SU-DHL-6 (cell line): Measurements from ENCODE around the gene RC3H2.
"Not testable (repeated sequence)": the region's sequence is repeated elsewhere in the genome, so short reads cannot be mapped to it uniquely, and the experiment has no call there.

Experiments
- H2AFZ ChIP-seq: fragments of 200-600 bp; sonication (generic); 2 replicates; pipeline ENCODE4 v1.6.1; 2014; ENCODE audit warnings: low read depth, mild to moderate bottlenecking, moderate library complexity, mixed read lengths, antibody characterized with exemption, low read length; ENCODE audit not compliant: severe bottlenecking
- H3F3A ChIP-seq: fragments of 200-600 bp; shearing (Covaris generic); 2 replicates; pipeline ENCODE4 v1.6.0; 2016; ENCODE audit warnings: antibody characterized with exemption, mild to moderate bottlenecking; ENCODE audit not compliant: insufficient read depth
- H3K27ac ChIP-seq: fragments of 200-600 bp; sonication (generic); 2 replicates; pipeline ENCODE4 v1.5.1; 2016; ENCODE audit warnings: low read depth, mild to moderate bottlenecking, low read length, moderate library complexity, mixed read lengths
- H3K27me3 ChIP-seq: fragments of 200-600 bp; sonication (generic), shearing (Covaris generic); 2 replicates; pipeline ENCODE4 v1.6.0; 2014; ENCODE audit warnings: mild to moderate bottlenecking, low read length
- H3K36me3 ChIP-seq: fragments of 200-600 bp; sonication (generic); 2 replicates; pipeline ENCODE4 v1.6.1; 2014; ENCODE audit warnings: mild to moderate bottlenecking, low read length, mixed read lengths
- H3K4me2 ChIP-seq: fragments of 300-600, 200-600 bp; shearing (Covaris generic), sonication (generic); 2 replicates; pipeline ENCODE4 v1.6.0; 2014; ENCODE audit warnings: low read length, low read depth, mild to moderate bottlenecking; ENCODE audit not compliant: poor library complexity, severe bottlenecking
- H3K4me3 ChIP-seq: fragments of 200-600 bp; sonication (generic); 2 replicates; pipeline ENCODE4 v1.5.1; 2014; ENCODE audit warnings: antibody characterized with exemption, low read length, mild to moderate bottlenecking, mixed read lengths; ENCODE audit not compliant: insufficient read depth, poor library complexity, severe bottlenecking
- H3K79me2 ChIP-seq: fragments of 200-600 bp; sonication (generic); 2 replicates; pipeline ENCODE4 v1.6.1; 2014; ENCODE audit warnings: mild to moderate bottlenecking, low read length, moderate library complexity; ENCODE audit not compliant: insufficient read depth
- H3K9ac ChIP-seq: fragments of 200-600 bp; sonication (generic); 2 replicates; pipeline ENCODE4 v1.7.0; 2014; ENCODE audit warnings: mild to moderate bottlenecking, low read length
- H3K9me2 ChIP-seq: fragments of 200-600 bp; sonication (generic); replicated peaks from 2 replicates; pipeline ENCODE4 v1.6.1; 2014; ENCODE audit warnings: low read length; ENCODE audit not compliant: insufficient read depth
- H3K9me3 ChIP-seq: fragments of 200-600 bp; sonication (generic); 2 replicates; pipeline ENCODE4 v1.6.1; 2014; ENCODE audit warnings: low read length, mixed read lengths; ENCODE audit not compliant: insufficient read depth
- H4K20me1 ChIP-seq: fragments of 200-600 bp; sonication (generic); 2 replicates; pipeline ENCODE4 v1.6.1; 2014; ENCODE audit warnings: low read depth, mild to moderate bottlenecking, antibody characterized with exemption, low read length, moderate library complexity, mixed read lengths
- EZH2phosphoT487 ChIP-seq: fragments of 200-600 bp; sonication (generic), shearing (Covaris generic); conservative IDR thresholded peaks from 2 replicates; pipeline ENCODE4 v1.6.1; 2018; ENCODE audit warnings: mild to moderate bottlenecking, antibody characterized with exemption, low read length, moderate library complexity, mixed read lengths
- TF ChIP-seq, protein P1 (sequence below): fragments of 200-600 bp; sonication (generic); IDR thresholded peaks from one replicate; pipeline ENCODE4 v1.5.1; 2017; ENCODE audit warnings: antibody characterized with exemption, mild to moderate bottlenecking, low read length, moderate library complexity; ENCODE audit not compliant: insufficient read depth, poor library complexity, severe bottlenecking

The RC3H2 gene

DNA sequence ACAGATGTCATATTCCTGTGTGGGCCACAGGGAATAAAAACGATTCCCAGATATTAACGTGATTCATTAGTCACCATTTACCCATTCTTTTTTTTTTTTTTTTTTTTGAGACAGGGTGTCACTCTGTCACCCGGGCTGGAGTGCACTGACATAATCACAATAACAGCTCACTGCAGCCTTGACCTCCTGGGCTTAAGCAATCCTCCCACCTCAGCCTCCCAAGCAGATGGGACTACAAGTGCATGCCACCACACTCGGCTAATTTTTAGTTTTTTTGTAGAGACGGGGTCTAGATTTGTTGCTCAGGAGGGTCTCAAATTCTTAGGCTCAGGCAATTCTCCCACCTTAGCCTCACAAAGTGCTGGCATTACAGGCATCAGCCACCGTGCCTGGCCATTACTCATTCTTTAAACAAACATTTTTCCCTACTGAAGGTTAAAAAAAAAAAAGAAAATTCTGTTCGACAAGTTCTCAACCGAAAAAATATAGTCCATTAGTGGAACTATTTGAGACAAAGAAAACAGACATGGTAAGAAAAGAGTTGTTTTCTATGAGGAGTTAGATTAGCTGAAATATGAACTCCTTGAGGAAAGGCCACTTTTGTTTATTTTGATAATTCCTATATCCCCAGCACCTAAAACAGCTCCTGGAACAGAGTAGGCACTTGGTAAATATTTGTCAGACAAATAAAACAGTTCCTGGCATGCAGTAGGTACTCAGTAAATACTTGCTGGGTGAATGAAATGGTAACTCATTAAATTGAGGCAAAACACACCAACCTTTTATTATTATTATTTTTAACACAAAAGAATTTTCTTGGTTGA is 44.6 kb downstream of the RC3H2 start:
- peaks cover 41% of the 10 kb centered on the region for H3K36me3 ChIP-seq
- H3K4me3 ChIP-seq, result no peak overlapping the region
- no peak overlapping the region for H3K27ac ChIP-seq

DNA sequence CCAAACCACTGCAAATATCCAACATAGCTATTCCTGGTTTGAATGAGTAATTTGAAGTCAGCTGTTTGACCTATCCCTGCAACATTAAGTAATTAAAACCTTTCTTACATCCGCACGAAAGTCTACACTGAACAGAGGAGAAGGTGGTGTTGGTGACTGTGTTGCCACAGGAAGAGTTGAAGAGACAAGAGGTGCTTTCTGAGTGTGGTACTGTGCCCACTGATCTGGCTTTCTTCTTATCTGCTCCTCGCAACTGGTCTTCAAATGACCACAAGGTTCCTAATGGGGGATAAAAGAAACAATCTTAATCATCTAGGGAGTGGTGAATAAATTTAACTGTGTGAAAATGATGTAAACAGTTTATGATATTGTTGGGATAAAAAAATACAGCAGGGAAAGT is 47.3 kb downstream of the RC3H2 start:
- peaks cover 4% of the 10 kb centered on the region; the same call in 1 of the 2 replicates for H3F3A ChIP-seq
- H2AFZ ChIP-seq, result no peak overlapping the region
- H4K20me1 ChIP-seq, result no peaks in the 10 kb centered on the region
- no peaks in the 10 kb centered on the region for H3K79me2 ChIP-seq
- no peak overlapping the region for H3K4me3 ChIP-seq
- no peak overlapping the region for H3K9ac ChIP-seq
- no peak overlapping the region for H3K4me2 ChIP-seq
- no peaks in the 10 kb centered on the region for H3K9me3 ChIP-seq
- no peaks in the 10 kb centered on the region for H3K27me3 ChIP-seq
- H3K36me3 ChIP-seq, result peaks cover 55% of the 10 kb centered on the region
- no peak for TF ChIP-seq EZH2phosphoT487
- TF ChIP-seq, protein P1, sequence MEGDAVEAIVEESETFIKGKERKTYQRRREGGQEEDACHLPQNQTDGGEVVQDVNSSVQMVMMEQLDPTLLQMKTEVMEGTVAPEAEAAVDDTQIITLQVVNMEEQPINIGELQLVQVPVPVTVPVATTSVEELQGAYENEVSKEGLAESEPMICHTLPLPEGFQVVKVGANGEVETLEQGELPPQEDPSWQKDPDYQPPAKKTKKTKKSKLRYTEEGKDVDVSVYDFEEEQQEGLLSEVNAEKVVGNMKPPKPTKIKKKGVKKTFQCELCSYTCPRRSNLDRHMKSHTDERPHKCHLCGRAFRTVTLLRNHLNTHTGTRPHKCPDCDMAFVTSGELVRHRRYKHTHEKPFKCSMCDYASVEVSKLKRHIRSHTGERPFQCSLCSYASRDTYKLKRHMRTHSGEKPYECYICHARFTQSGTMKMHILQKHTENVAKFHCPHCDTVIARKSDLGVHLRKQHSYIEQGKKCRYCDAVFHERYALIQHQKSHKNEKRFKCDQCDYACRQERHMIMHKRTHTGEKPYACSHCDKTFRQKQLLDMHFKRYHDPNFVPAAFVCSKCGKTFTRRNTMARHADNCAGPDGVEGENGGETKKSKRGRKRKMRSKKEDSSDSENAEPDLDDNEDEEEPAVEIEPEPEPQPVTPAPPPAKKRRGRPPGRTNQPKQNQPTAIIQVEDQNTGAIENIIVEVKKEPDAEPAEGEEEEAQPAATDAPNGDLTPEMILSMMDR, result no peak
- no peak overlapping the region for H3K27ac ChIP-seq
- H3K9me2 ChIP-seq, result no peaks in the 10 kb centered on the region

More for the DNA sequence above, 44.6 kb downstream of the RC3H2 start:
- Histone ChIP-seq H3K9me3 (no peaks in the 10 kb centered on the region), H4K20me1 (no peaks in the 10 kb centered on the region), H3K79me2 (no peaks in the 10 kb centered on the region), H3K9me2 (no peaks in the 10 kb centered on the region), H3K27me3 (no peaks in the 10 kb centered on the region), H3F3A (peaks cover 4% of the 10 kb centered on the region; the same call in 1 of the 2 replicates), H2AFZ (no peak overlapping the region), H3K4me2 (no peak overlapping the region), H3K9ac (no peak overlapping the region)
- TF ChIP-seq, protein P1, result no peak
- no peak for TF ChIP-seq EZH2phosphoT487

DNA sequence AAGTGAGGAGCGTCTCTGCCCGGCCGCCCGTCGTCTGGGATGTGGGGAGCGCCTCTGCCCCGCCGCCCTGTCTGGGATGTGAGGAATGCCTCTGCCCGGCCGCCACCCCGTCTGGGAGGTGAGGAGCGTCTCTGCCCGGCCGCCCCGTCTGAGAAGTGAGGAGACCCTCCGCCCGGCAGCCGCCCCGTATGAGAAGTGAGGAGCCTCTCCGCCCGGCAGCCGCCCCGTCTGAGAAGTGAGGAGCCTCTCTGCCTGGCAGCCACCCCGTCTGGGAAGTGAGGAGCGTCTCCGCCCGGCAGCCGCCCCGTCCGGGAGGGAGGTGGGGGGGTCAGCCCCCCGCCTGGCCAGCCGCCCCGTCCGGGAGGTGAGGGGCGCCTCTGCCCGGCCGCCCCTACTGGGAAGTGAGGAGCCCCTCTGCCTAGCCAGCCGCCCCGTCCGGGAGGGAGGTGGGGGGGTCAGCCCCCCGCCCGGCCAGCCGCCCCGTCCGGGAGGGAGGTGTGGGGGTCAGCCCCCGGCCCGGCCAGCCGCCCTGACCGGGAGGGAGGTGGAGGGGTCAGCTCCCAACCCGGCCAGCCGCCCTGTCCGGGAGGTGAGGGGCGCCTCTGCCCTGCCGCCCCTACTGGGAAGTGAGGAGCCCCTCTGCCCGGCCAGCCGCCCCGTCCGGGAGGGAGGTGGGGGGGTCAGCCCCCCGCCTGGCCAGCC is 52.9 kb downstream of the RC3H2 start:
- H3K9me3 ChIP-seq, H2AFZ ChIP-seq, H3K27me3 ChIP-seq, H4K20me1 ChIP-seq, H3K27ac ChIP-seq, H3K9ac ChIP-seq, H3K9me2 ChIP-seq, H3K4me2 ChIP-seq, H3F3A ChIP-seq, H3K4me3 ChIP-seq, H3K79me2 ChIP-seq: not testable (repeated sequence)
- peaks cover 63% of the 10 kb centered on the region for H3K36me3 ChIP-seq
